ENCODE measurements around the gene SSPN.

Gene SSPN

DNA sequence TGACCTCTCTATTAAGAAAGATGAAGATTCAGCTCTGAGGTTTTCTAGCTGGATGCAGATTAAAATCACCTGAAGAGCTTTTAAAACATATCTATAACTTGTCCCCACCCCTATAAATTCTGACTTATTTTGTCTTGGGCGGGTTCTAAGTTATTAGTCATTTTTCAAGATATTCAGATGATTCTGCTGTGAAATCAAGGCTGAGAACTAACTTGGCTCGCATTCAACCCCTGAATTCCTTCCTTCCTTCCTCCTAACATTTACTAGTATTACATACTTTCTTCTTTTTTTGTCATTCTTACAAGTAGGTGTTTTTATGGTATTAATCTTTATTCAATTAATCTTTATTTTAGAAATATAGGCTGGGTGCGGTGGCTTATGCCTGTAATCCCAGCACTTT lies 55.4 kb downstream of the SSPN start:
- Mint-ChIP-seq H3K4me3 (no peak overlapping the region), H3K9me3 (peaks cover 23% of the 10 kb centered on the region), H3K27ac (no peak overlapping the region), H3K36me3 (ENCODE audit: low read depth) (peaks cover 9% of the 10 kb centered on the region), H3K27me3 (ENCODE audit: low read depth, poor library complexity) (peaks cover 6% of the 10 kb centered on the region), H3K4me1 (no peaks in the 10 kb centered on the region)
- DNase-seq = no peak
- TF ChIP-seq, protein P1, sequence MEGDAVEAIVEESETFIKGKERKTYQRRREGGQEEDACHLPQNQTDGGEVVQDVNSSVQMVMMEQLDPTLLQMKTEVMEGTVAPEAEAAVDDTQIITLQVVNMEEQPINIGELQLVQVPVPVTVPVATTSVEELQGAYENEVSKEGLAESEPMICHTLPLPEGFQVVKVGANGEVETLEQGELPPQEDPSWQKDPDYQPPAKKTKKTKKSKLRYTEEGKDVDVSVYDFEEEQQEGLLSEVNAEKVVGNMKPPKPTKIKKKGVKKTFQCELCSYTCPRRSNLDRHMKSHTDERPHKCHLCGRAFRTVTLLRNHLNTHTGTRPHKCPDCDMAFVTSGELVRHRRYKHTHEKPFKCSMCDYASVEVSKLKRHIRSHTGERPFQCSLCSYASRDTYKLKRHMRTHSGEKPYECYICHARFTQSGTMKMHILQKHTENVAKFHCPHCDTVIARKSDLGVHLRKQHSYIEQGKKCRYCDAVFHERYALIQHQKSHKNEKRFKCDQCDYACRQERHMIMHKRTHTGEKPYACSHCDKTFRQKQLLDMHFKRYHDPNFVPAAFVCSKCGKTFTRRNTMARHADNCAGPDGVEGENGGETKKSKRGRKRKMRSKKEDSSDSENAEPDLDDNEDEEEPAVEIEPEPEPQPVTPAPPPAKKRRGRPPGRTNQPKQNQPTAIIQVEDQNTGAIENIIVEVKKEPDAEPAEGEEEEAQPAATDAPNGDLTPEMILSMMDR (IDR thresholded peaks at IDR 0.05) = no peak

DNA sequence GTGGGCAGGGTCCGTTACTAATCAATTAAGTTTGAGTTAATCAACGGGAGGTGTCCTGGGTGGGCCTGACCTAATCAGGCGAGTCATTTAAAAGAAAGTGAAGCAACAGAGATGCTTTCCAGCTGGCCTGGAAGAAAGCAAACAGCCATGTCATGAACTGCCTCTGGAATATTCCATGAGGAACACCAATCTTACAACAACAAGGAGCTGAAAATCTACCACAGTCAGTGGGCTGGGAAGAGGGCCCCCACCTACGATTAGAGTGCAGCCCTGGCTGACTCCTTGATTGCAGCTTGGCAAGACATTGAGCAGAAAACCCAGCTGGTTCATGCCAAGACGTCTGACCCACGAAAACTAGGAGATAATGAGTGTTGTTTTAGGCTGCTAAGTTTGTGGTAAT lies 56.2 kb downstream of the SSPN start:
- H3K4me3 Mint-ChIP-seq = no peak overlapping the region
- H3K9me3 Mint-ChIP-seq = peaks cover 31% of the 10 kb centered on the region
- DNase-seq = no peak
- no peaks in the 10 kb centered on the region for H3K4me1 Mint-ChIP-seq
- H3K27me3 Mint-ChIP-seq (ENCODE audit: low read depth, poor library complexity) = peaks cover 6% of the 10 kb centered on the region
- TF ChIP-seq, protein P1 (IDR thresholded peaks at IDR 0.05) = no peak
- H3K36me3 Mint-ChIP-seq (ENCODE audit: low read depth) = peaks cover 9% of the 10 kb centered on the region
- H3K27ac Mint-ChIP-seq = no peak overlapping the region

DNA sequence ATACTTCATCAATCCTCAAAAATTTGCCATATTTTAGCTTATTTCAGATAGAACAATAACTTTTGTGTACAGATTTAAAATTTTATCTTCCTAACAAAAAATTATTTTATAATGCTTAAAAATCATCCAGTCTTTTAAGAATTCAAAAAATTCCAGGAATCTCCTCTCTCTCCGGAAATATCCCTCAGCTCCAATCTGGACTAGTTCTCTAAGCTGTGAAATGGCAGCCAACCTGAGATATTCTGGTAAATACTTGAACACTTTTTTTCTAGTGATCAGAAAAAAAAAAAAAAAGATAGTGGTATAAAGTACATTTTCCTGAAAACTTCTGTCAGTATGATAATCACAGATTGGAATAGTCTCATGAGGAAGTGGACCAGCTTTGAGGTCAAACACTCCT lies 57.6 kb downstream of the SSPN start:
- H3K4me3 Mint-ChIP-seq = no peak overlapping the region
- no peak overlapping the region for H3K27ac Mint-ChIP-seq
- H3K36me3 Mint-ChIP-seq (ENCODE audit: low read depth) = peaks cover 9% of the 10 kb centered on the region
- no peaks in the 10 kb centered on the region for H3K4me1 Mint-ChIP-seq
- peaks cover 6% of the 10 kb centered on the region for H3K27me3 Mint-ChIP-seq (ENCODE audit: low read depth, poor library complexity)
- TF ChIP-seq, protein P1 (IDR thresholded peaks at IDR 0.05) = no peak
- no peak for DNase-seq
- H3K9me3 Mint-ChIP-seq = peaks cover 42% of the 10 kb centered on the region

DNA sequence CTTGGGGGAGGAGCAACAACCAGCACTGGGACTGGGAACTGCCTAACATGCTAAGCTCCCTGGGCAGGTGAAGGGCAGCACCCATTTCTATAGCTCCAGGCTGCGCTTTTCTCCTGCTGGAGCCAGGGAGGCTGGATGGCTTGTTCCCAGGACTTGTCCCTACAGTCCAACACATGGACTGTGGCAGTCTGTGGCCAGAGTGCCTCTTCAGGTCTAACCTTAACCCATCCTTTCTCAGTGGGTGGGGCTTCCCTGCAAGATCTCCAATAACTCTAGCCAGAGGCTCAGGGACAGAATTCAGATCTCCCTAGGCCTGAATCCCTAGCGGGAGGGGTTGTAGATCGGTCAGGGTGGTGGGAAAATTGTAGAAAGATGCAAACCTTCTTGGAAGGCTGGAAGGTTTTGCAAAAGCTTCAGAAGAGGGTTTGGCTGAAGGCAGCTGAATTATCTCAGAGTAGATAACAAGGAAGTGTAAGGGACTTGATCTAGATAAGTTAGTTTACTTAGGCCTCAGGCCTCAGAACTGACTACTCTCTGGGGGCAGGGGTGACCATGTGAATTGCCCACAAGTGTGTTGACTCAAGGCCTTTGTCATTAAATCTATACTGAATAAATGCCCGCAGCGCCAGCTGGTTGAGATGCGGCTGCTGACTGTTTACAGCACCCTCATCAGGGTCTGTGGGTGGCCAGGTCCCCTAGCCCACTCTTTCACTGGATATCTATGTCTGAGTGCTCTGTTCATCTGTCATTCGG lies 60.7 kb downstream of the SSPN start:
- no peak for DNase-seq
- H3K4me3 Mint-ChIP-seq = no peak overlapping the region
- no peaks in the 10 kb centered on the region for H3K36me3 Mint-ChIP-seq (ENCODE audit: low read depth)
- H3K27ac Mint-ChIP-seq = no peak overlapping the region
- TF ChIP-seq, protein P1 (IDR thresholded peaks at IDR 0.05) = no peak
- peaks cover 51% of the 10 kb centered on the region for H3K9me3 Mint-ChIP-seq
- H3K27me3 Mint-ChIP-seq (ENCODE audit: low read depth, poor library complexity) = peaks cover under 1% of the 10 kb centered on the region
- no peaks in the 10 kb centered on the region for H3K4me1 Mint-ChIP-seq

DNA sequence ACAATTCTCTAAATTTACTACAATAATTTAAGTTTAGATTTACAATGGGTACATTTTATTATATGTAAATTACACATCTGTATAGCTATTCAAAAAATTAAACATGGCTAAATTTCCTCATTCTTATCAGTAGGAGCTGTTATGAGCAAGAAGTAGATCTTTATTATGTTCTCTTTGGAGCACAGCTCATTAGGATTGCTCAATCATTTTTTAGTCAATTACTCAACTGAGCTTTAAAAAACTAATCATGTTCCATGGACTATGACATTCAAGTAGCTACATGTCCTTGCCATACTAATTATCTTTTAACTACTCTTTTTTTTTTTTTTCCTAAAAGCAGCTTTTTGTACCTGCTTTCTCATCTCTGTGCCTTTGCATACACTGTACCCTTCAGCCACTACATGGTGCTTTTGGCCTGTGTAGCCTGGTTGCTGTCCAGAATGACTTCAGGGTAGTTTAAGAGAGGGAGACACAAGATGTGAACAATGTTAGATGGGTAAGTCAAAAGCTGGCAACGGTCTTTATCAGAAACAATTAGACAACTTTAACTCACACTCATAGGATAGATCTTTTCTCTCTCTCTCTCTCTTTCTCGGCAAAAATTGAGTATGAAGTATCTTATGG lies 69.0 kb downstream of the SSPN start:
- Mint-ChIP-seq H3K9me3 (peaks cover 21% of the 10 kb centered on the region), H3K4me3 (no peak overlapping the region), H3K27me3 (ENCODE audit: low read depth, poor library complexity) (peaks cover 3% of the 10 kb centered on the region), H3K27ac (no peak overlapping the region), H3K4me1 (no peaks in the 10 kb centered on the region), H3K36me3 (ENCODE audit: low read depth) (no peaks in the 10 kb centered on the region)
- DNase-seq = no peak
- TF ChIP-seq, protein P1 (IDR thresholded peaks at IDR 0.05) = no peak

DNA sequence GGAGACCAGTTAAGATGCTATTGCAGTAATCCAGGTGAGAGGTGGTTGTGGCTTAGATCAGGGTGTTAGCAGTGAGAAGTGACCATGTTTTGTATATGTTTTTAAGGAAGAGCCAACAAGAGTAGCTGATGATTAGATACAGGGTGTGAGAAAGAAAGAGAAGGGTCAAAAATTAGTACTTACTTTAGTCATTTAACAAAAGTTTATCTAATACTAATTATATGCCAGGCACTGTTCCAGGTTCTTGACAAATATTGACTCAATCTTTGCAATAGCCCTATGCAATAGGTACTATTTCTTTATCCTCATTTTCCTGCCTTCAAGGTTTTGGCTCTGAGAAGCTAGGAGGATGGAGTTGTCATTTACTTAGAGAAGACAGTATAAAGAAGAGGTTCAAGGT lies 70.2 kb downstream of the SSPN start:
- Mint-ChIP-seq H3K27ac (no peak overlapping the region), H3K36me3 (ENCODE audit: low read depth) (no peaks in the 10 kb centered on the region), H3K9me3 (peaks cover 10% of the 10 kb centered on the region), H3K4me3 (no peak overlapping the region), H3K4me1 (no peaks in the 10 kb centered on the region), H3K27me3 (ENCODE audit: low read depth, poor library complexity) (peaks cover 3% of the 10 kb centered on the region)
- DNase-seq = no peak
- TF ChIP-seq, protein P1 (IDR thresholded peaks at IDR 0.05) = no peak

Measured in nephron progenitor cell (in vitro differentiated cells).